HG02884 (cell line): ENCODE measurements around the gene FBXL19.
"Not testable (repeated sequence)": the region's sequence is repeated elsewhere in the genome, so short reads cannot be mapped to it uniquely, and the experiment has no call there.

Source experiments
- ATAC-seq: cut with Tn5 transposase; IDR thresholded peaks from one replicate; pipeline ENCODE4 v1.9.1; 2021; ENCODE audit warnings: mild to moderate bottlenecking, moderate library complexity; ENCODE audit not compliant: unreplicated experiment

Gene FBXL19

GRCh38 chr16:30921748-30922419 is 1.5 kb upstream of the FBXL19 start:
- no peak for ATAC-seq

- peak; percentile 64 for ATAC-seq
Observed at GRCh38 chr16:30922420-30922959, 882 bp upstream of the FBXL19 start.

- peak; percentile 67 for ATAC-seq
Observed at GRCh38 chr16:30922960-30923535, 324 bp upstream of the FBXL19 start.

GRCh38 chr16:30924076-30924912 is 922 bp downstream of the FBXL19 start:
- no peak for ATAC-seq

- no peak for ATAC-seq
Observed at GRCh38 chr16:30924913-30925631, 1.7 kb downstream of the FBXL19 start.

GRCh38 chr16:30925632-30925987 is 2.2 kb downstream of the FBXL19 start:
- no peak for ATAC-seq

- ATAC-seq = no peak
Observed at GRCh38 chr16:30925995-30926811, 2.8 kb downstream of the FBXL19 start.

- ATAC-seq = no peak
Observed at GRCh38 chr16:30926937-30927788, 3.8 kb downstream of the FBXL19 start.

GRCh38 chr16:30927789-30928378 is 4.5 kb downstream of the FBXL19 start:
- ATAC-seq = no peak

- ATAC-seq = no peak
Observed at GRCh38 chr16:30928390-30928789, 5.0 kb downstream of the FBXL19 start.

- ATAC-seq = no peak
Observed at GRCh38 chr16:30929167-30929566, 5.8 kb downstream of the FBXL19 start.

GRCh38 chr16:30930160-30930571 is 6.8 kb downstream of the FBXL19 start:
- no peak for ATAC-seq

GRCh38 chr16:30931068-30931650 is 7.8 kb downstream of the FBXL19 start:
- ATAC-seq = no peak

- ATAC-seq = no peak
Observed at GRCh38 chr16:30934827-30935557, 11.6 kb downstream of the FBXL19 start.

- no peak for ATAC-seq
Observed at GRCh38 chr16:30937692-30938091, 14.3 kb downstream of the FBXL19 start.

- not testable (repeated sequence) for ATAC-seq
Observed at GRCh38 chr16:30939571-30939970, 16.2 kb downstream of the FBXL19 start.

GRCh38 chr16:30941600-30942425 is 18.4 kb downstream of the FBXL19 start:
- ATAC-seq = peak; percentile 94
